DND-41 (cell line): ENCODE measurements around the gene ADRM1.

ENCODE experiments used
- EZH2 ChIP-seq: IDR thresholded peaks from 3 replicates; pipeline ENCODE4 v1.6.1; 2012; ENCODE audit warnings: borderline replicate concordance, low read depth, mild to moderate bottlenecking, moderate library complexity, low read length, inconsistent platforms; ENCODE audit not compliant: severe bottlenecking
- TF ChIP-seq, protein P1 (sequence below): IDR thresholded peaks from 2 replicates; pipeline ENCODE4 v1.5.1; 2012; ENCODE audit warnings: borderline replicate concordance, low read length, moderate library complexity, mild to moderate bottlenecking; ENCODE audit not compliant: poor library complexity, severe bottlenecking; ENCODE audit errors: extremely low read depth

DNA sequence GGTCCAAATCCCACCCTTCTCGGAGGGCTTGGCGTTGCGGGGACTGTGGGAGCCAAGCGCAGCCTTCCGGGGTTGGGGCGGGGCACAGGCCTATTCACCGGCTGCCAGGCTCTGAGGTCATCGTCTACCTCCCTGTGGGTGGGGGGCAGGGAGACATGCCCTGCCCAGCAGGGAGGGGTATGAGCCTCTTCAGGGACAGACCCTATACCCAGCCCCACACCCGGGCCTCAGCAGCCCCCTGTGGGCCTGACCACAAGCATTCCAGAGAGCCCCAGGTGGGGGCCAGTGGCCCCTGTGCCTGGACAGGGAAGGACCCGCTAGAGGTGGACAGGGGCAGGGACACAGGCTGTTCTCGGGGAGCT is 52.7 kb downstream of the ADRM1 start:
- TF ChIP-seq, protein P1, sequence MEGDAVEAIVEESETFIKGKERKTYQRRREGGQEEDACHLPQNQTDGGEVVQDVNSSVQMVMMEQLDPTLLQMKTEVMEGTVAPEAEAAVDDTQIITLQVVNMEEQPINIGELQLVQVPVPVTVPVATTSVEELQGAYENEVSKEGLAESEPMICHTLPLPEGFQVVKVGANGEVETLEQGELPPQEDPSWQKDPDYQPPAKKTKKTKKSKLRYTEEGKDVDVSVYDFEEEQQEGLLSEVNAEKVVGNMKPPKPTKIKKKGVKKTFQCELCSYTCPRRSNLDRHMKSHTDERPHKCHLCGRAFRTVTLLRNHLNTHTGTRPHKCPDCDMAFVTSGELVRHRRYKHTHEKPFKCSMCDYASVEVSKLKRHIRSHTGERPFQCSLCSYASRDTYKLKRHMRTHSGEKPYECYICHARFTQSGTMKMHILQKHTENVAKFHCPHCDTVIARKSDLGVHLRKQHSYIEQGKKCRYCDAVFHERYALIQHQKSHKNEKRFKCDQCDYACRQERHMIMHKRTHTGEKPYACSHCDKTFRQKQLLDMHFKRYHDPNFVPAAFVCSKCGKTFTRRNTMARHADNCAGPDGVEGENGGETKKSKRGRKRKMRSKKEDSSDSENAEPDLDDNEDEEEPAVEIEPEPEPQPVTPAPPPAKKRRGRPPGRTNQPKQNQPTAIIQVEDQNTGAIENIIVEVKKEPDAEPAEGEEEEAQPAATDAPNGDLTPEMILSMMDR: no peak
- TF ChIP-seq EZH2: no peak
